GM19023 (cell line): ENCODE data around the gene ATP2C1.

ENCODE experiments used
- ATAC-seq: cut with Tn5 transposase; IDR thresholded peaks from one replicate; pipeline ENCODE4 v1.9.1; 2021; ENCODE audit warnings: mild to moderate bottlenecking, moderate library complexity; ENCODE audit not compliant: unreplicated experiment

The ATP2C1 gene

GRCh38 chr3:130894130-130894985, 474 bp downstream of the ATP2C1 start:
- peak; percentile 27 for ATAC-seq

- ATAC-seq = no peak
Observed at GRCh38 chr3:130894986-130895280, 1.0 kb downstream of the ATP2C1 start.

GRCh38 chr3:130895690-130896488, 2.0 kb downstream of the ATP2C1 start:
- ATAC-seq = no peak

DNA sequence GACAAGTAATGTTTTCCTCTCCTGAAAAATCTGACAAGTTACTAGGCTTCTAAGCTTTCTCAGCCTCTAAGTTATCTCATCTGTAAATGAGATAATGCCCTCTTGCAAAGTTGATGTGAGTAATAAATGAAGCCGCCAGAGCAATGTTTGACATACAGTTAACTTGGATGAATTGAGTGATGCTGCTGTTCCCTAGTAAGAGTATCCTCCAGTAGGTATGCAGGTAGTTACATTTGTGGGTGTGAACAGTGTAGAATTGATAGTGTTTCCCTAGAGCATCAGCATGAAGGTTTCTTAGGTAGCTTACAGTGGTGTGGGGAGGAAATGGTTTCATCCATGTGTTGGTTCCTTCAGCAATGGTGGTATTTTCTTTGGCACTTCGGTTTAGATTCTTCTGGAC, 3.4 kb downstream of the ATP2C1 start:
- no peak for ATAC-seq

DNA sequence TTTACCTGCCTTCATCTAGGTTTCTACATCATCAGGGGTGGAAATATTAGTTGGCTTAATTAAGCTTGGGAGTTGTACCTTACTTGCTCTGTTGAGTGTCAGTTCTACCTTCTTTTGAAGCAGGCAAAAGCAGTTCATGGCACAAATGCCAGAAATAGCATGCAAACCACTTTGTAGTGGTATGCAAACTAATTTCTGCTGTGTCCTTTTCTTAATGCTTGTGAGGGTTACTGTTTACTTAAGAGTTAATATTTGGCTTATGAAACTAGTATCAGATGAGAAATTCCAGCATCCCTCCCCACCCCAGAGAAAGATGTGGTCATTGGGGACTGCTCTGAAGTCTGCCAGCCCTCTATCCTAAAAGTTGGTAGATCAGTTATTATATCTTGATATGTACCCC, 7.1 kb downstream of the ATP2C1 start:
- no peak for ATAC-seq

DNA sequence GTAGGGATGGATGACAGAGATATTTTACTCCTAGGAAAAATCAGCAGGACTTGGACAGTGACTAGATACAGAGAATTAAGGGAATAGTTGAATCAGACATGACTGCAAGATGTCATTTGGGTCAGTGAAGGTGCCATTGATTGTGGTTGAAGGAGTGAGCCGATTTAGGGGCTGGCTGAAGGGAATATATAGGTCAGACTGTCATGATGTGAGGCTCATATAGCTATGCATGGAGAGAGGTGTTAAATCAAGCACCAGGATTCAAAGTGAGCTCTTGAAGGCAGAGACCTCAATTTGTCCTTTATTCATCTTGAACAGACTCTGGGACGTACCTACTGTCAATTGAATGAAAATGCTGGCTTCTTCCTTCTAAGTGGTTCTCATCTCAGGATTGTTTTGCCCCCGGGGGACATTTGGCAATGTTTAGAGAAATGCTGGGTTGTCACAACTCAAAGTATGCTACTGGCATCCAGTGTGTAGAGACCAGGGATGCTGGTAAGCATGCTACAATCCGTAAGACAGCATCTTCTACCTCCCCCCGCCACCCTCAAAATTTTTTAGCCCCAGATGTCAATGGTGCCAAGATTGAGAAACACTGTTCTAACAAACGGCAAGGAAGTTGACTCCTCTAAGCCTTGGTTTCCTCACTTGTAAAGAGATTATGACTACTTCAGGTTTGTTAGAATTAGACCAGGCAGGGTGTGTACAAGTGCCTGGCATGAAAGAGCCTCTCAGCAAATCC, 7.8 kb downstream of the ATP2C1 start:
- no peak for ATAC-seq

DNA sequence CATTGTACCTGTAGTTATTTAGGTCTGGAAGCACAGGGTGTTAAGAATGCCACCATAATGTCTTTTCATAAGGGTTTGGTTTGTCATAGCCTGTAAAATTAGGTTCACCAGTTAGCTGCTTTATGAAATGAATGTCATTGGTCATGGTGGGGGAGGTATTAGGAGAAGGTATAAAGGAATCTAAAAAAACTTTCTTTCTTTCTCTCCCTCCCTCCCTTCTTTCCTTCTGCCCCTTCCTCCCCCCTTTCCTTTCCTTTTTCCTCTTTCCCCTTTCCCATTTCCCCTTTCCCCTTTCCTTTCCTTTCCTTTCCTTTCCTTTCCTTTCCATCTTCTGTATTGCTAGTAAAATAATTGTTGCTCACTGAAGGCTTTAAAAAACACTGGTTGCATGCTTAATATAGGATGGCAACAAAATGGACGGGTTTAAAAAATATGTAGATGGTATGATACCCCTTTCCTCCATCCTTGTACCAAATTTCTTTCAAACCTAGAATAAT, 9.6 kb downstream of the ATP2C1 start:
- ATAC-seq = no peak

DNA sequence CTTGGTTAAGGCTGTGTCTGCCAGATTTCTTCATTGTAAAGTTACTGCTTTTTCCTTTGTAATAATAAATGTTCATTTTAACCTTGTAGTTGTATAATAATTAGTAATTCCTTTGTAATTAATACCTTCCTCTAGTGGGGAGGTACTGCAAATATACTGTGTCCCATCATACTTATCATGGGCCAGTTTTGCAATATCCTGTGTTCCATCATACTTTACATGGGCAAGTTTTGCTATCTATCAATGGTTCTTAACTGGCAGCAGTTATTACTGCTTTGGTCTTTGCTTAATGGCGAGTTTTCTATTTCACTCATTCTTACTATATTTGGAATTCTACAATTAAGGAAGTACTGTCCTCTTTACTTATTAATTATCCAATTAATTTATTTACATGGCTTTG, 10.6 kb downstream of the ATP2C1 start:
- no peak for ATAC-seq

DNA sequence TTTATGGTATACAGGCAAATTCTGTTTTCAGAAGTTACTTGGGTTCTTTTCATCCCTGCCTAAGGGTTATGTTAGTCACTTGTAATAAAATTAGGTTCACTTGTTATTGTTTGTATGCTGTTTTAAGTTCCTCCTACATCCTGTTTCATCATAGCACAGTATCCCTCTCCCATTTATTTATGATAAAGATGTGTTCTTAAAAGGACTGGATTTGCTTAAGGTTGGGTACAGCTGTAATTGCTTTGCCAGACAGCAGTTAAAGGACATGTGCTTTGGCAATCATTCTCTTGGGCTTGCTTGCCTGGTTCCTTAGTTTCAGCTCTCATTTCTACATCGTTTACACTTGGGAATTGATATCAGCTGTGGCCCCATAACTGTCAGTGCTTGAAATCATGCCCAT, 11.7 kb downstream of the ATP2C1 start:
- ATAC-seq = no peak

- no peak for ATAC-seq
Observed at GRCh38 chr3:130906374-130906995, 12.6 kb downstream of the ATP2C1 start.

GRCh38 chr3:130907500-130907899, 13.6 kb downstream of the ATP2C1 start:
- no peak for ATAC-seq

- ATAC-seq = no peak
Observed at GRCh38 chr3:130907966-130908365, 14.1 kb downstream of the ATP2C1 start.

DNA sequence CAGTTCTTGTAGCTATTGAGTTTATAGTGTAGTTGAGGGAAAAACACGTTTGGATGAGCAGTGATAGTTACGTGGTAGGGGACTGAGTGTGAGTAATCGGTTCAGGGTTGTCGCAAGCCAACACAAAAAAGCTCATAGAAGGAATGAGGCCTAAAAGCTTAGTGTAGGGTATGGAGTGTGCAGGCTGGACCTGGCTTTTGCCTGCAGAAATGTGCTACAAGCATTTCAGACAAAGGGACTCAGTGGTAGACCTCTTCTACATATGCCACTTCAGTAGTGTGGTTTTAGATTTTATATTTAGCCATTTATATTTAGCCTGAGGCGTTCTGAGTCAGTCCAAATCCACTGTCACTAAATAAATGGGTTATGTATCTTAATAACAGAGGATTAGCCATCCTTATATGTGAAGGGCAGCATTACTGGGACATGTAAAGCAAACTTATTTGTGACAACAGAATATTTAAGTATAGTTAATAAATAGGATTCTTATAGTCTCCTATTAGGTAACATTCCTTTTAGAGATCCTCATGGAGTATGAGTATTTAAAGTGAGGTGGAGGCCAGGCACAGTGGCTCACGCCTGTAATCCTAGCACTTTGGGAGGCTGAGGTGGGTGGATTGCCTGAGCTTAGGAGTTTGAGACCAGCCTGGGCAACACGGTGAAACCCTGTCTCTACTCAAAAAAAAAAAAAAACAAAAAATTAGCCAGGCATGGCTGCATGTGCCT, 21.8 kb downstream of the ATP2C1 start:
- no peak for ATAC-seq

- no peak for ATAC-seq
Observed at GRCh38 chr3:130916507-130917167, 22.8 kb downstream of the ATP2C1 start.

DNA sequence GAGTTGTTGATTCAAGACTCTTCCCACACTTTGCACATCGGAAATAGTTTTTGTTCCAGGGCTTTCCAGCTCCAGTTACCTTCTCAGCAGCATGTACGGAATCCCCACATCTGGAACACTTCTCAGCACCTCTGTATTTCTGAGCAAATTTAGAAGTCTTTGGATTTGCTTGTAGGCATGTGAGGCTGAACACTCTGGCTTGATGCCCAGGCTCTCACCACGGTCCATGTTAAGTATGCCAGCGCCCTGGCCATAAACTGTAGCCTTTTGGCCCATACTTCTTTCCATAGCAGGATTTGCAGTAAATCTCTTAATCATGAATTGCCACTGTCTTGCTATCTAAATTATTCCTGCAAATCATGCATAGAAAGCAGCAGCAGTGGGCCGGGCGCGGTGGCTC, 24.4 kb downstream of the ATP2C1 start:
- ATAC-seq = no peak

DNA sequence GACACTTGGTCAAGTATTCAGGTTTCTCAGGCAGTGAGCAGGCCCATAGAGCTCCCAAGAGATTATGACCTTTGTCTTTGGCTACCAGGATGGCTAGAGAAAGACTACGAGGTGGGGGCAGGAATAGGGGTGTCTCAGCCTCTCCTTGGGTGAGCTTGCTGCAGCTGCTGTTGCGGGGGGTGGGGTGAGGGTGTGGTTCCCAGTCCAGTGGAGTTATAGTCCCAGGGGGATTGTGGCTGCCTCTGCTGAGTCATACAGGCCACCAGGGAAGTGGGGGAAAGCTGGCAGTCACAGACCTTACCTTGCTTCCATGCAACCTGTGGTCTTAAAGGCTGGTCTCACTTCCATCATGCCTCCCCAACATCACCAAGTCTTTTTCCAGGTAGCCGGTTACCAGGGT, 31.7 kb downstream of the ATP2C1 start:
- ATAC-seq = peak; percentile 74

DNA sequence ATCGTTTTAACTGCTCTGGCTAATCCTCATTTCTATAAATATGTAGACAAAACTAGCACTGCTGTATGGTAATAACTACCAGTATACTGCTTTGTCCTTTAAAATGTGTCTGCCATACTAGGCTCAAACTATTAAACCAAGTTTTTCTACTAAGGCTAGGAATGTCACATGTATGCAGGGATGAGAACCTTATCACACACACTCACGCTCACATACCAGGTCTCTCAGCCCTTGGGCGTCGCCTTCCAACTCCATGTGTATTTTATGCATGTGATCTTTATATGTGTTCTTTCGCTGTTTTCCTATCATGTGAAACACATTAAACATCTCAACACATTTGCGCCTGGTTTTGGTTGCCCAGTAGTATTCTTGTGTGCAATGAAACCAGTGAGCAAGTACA, 32.6 kb downstream of the ATP2C1 start:
- no peak for ATAC-seq

DNA sequence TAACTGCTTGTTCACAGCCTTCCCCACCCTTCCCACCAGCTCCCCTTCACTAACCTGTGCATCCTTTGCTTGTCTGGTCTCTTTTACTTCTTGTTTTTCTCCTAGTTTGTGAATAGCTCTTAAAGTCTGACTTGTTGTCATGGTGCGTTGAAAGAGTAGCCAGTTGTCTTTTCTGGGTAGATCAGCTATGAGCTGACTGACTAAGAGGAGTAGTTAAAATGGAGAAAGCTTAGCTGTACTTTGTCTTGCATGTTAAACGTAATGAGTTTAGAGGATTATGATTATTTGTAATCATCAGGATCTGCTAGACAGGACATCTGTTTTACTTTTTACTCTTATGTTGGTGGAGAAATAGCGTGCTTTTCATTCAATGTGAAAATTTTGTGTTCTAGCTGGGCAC, 35.9 kb downstream of the ATP2C1 start:
- no peak for ATAC-seq

- ATAC-seq = no peak
Observed at GRCh38 chr3:130932979-130933378, 39.1 kb downstream of the ATP2C1 start.

GRCh38 chr3:130933801-130934345, 40.0 kb downstream of the ATP2C1 start:
- no peak for ATAC-seq
